Liver (tissue), 9 donors: ENCODE results near the gene IFIT3. TPM values are rescaled to one million over a fixed set of nuclear protein-coding genes. Genes with fewer than 3 reads are reported as not detected.

Experiments used
- DNase-seq: peaks from one replicate; pipeline ENCODE4 v3.0.0-alpha.2; 2017; ENCODE audit warnings: low spot score
- H3K27ac ChIP-seq, 2 donors: one replicate each; pipeline ENCODE4 v1.7.0; 2013; ENCODE audit warnings: inconsistent platforms in 2 of 2, low read length in 2 of 2, control low read depth in 1 of 2, low read depth in 1 of 2, mild to moderate bottlenecking in 1 of 2
- H3K27me3 ChIP-seq, 4 donors: one replicate each; pipeline versions ENCODE4 v1.6.1 to v1.7.0; 2013; ENCODE audit warnings: low read length in 3 of 4, inconsistent platforms in 1 of 4, mild to moderate bottlenecking in 1 of 4, moderate library complexity in 1 of 4; ENCODE audit not compliant: control insufficient read depth in 4 of 4, insufficient read depth in 4 of 4
- H3K36me3 ChIP-seq, 4 donors: one replicate each; pipeline versions ENCODE4 v1.6.1 to v1.7.0; 2013; ENCODE audit warnings: low read length in 3 of 4, mild to moderate bottlenecking in 3 of 4, low read depth in 1 of 4, moderate library complexity in 1 of 4; ENCODE audit not compliant: control insufficient read depth in 4 of 4, insufficient read depth in 3 of 4
- H3K4me1 ChIP-seq, 4 donors: one replicate each; pipeline versions ENCODE4 v1.6.1 to v1.7.0; 2013; ENCODE audit warnings: low read length in 3 of 4, mild to moderate bottlenecking in 3 of 4, moderate library complexity in 1 of 4; ENCODE audit not compliant: control insufficient read depth in 4 of 4, insufficient read depth in 4 of 4
- H3K4me3 ChIP-seq, 3 donors: one replicate each; pipeline versions ENCODE4 v1.6.1 to v1.7.0; 2013; ENCODE audit warnings: low read length in 3 of 3, control low read depth in 1 of 3, low read depth in 1 of 3, mild to moderate bottlenecking in 1 of 3
- H3K9ac ChIP-seq, 2 donors: one replicate each; pipeline ENCODE4 v1.7.0; 2013; ENCODE audit warnings: low read length in 2 of 2, mild to moderate bottlenecking in 2 of 2, moderate library complexity in 2 of 2, control low read depth in 1 of 2, low read depth in 1 of 2
- H3K9me3 ChIP-seq, 4 donors: one replicate each; pipeline versions ENCODE4 v1.6.1 to v1.7.0; 2013; ENCODE audit warnings: low read length in 3 of 4; ENCODE audit not compliant: control insufficient read depth in 4 of 4
- EGR1 ChIP-seq, 2 donors: IDR thresholded peaks; 2 replicates each; pipeline ENCODE4 v1.6.1; 2016 to 2018; ENCODE audit warnings: antibody characterized with exemption in 2 of 2, low read depth in 2 of 2
- FOXA1 ChIP-seq: IDR thresholded peaks from 2 replicates; pipeline ENCODE4 v1.6.1; 2016; ENCODE audit warnings: antibody characterized with exemption
- FOXA2 ChIP-seq: IDR thresholded peaks from 2 replicates; pipeline ENCODE4 v1.6.1; 2016; ENCODE audit warnings: antibody characterized with exemption
- HNF4G ChIP-seq: IDR thresholded peaks from 2 replicates; pipeline ENCODE4 v1.6.1; 2016; ENCODE audit warnings: antibody characterized with exemption
- JUND ChIP-seq, 2 donors: IDR thresholded peaks; 2 replicates each; pipeline ENCODE4 v1.6.1; 2016; ENCODE audit warnings: antibody characterized with exemption in 2 of 2
- RXRA ChIP-seq, 2 donors: IDR thresholded peaks; 2 replicates each; pipeline ENCODE4 v1.6.1; 2017 to 2018; ENCODE audit warnings: antibody characterized with exemption in 2 of 2, mild to moderate bottlenecking in 1 of 2
- SP1 ChIP-seq: IDR thresholded peaks from 2 replicates; pipeline ENCODE4 v1.6.1; 2018; ENCODE audit warnings: antibody characterized with exemption, mild to moderate bottlenecking
- YY1 ChIP-seq: IDR thresholded peaks from 2 replicates; pipeline ENCODE4 v1.6.1; 2016; ENCODE audit warnings: antibody characterized with exemption, mild to moderate bottlenecking
- ZBTB33 ChIP-seq: IDR thresholded peaks from 2 replicates; pipeline ENCODE4 v1.6.1; 2016; ENCODE audit warnings: antibody characterized with exemption
- WGBS: extraction: QIAGEN DNeasy Blood & Tissue Kit; methylation state at CpG from one replicate; pipeline ENCODE4 v1.1.7; 2013; 5-methylcytosine and 5-hydroxymethylcytosine counted together
- polyA plus RNA-seq, 2 donors: library from polyadenylated mRNA; stranded (reverse) in 1 of 2; unstranded in 1 of 2; fragments of 200-250 nt in 1 of 2; fragments of >200 nt in 1 of 2; fragmentation: Nextera tagmentation in 1 of 2; extraction: Ambion mirVana in 1 of 2; gene quantifications; one replicate each; pipeline versions ENCODE4 v1.2.1 to v1.2.3, GENCODE V29; 2013 to 2015
- total RNA-seq, 2 donors: library from RNA; depleted of rRNA; stranded (reverse); fragments of >200 nt; gene quantifications; one replicate each; pipeline ENCODE4 v1.2.3, GENCODE V29; 2014
- TF ChIP-seq, protein P1 (sequence below): IDR thresholded peaks from 2 replicates; pipeline ENCODE4 v1.6.1; 2016; ENCODE audit warnings: antibody characterized with exemption, mild to moderate bottlenecking
- TF ChIP-seq, protein P2 (sequence below): fragments of 150-350 bp; IDR thresholded peaks from 2 replicates; pipeline ENCODE4 v1.5.1; 2017; ENCODE audit warnings: improper control_type of control experiment, low read depth, low read length; ENCODE audit not compliant: missing input control
- TF ChIP-seq, protein P3 (sequence below): IDR thresholded peaks from 2 replicates; pipeline ENCODE4 v1.6.1; 2016; ENCODE audit warnings: antibody characterized with exemption
- donor health status: healthy.
- donor health status: healthy.
- donor health status: healthy.
- donor health status: healthy.
- donor health status: healthy.

IFIT3 gene
- total and polyA plus RNA-seq, 4 donors: 9.2 to 11.2 (median 10.4) TPM

GRCh38 chr10:89299031-89299430, 28.8 kb upstream of the IFIT3 start:
- DNase-seq: no peak
- H3K4me3 ChIP-seq: no peak overlapping the region
- WGBS: 83% methylated on average over 4 of the region's 4 CpGs
- TF ChIP-seq ZBTB33: no peak
- no peaks in the 10 kb centered on the region for H3K9me3 ChIP-seq
- H3K27ac ChIP-seq: no peak overlapping the region
- no peaks in the 10 kb centered on the region for H3K36me3 ChIP-seq
- no peaks in the 10 kb centered on the region for H3K27me3 ChIP-seq
- peaks cover 4 to 35% (median 28%) of the 10 kb centered on the region in 4 donors for H3K4me1 ChIP-seq
- H3K9ac ChIP-seq: no peak overlapping the region

DNA sequence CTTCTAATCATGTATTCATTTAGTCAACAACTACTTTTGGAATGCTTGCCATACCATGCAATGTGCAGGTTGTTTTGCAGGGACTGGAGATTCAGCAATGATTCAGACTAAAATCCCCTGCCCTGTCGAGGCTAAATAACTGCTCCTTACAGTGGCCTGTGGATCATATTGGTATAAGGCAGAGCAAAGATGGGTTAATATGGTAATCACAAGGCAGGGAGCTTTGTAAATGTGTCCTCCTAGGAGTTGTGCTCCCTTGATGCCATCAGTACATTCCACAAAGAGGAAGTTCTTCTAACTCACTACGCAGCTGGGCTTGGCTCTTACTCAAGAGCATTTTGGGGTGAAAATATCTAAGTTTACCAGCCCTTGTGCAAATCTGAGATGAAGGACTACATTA, 26.6 kb upstream of the IFIT3 start:
- H3K4me1 ChIP-seq: peaks cover 2 to 29% (median 26%) of the 10 kb centered on the region in 4 donors
- H3K4me3 ChIP-seq: peak overlapping the region; percentile 53 to 82 (median 78)
- H3K27ac ChIP-seq: peak overlapping the region; percentile 69 to 92
- no peak for DNase-seq
- 4% methylated on average over 2 of the region's 2 CpGs for WGBS
- peak overlapping the region; percentile 58 to 99 for H3K9ac ChIP-seq
- no peaks in the 10 kb centered on the region for H3K9me3 ChIP-seq
- H3K27me3 ChIP-seq: no peaks in the 10 kb centered on the region
- TF ChIP-seq ZBTB33 (no peak), SP1 (no peak), EGR1 (IDR thresholded peaks at IDR 0.05; ENCODE audit: low read depth in 2 of 2) (no peak), FOXA2 (no peak), YY1 (no peak)
- TF ChIP-seq, protein P1, sequence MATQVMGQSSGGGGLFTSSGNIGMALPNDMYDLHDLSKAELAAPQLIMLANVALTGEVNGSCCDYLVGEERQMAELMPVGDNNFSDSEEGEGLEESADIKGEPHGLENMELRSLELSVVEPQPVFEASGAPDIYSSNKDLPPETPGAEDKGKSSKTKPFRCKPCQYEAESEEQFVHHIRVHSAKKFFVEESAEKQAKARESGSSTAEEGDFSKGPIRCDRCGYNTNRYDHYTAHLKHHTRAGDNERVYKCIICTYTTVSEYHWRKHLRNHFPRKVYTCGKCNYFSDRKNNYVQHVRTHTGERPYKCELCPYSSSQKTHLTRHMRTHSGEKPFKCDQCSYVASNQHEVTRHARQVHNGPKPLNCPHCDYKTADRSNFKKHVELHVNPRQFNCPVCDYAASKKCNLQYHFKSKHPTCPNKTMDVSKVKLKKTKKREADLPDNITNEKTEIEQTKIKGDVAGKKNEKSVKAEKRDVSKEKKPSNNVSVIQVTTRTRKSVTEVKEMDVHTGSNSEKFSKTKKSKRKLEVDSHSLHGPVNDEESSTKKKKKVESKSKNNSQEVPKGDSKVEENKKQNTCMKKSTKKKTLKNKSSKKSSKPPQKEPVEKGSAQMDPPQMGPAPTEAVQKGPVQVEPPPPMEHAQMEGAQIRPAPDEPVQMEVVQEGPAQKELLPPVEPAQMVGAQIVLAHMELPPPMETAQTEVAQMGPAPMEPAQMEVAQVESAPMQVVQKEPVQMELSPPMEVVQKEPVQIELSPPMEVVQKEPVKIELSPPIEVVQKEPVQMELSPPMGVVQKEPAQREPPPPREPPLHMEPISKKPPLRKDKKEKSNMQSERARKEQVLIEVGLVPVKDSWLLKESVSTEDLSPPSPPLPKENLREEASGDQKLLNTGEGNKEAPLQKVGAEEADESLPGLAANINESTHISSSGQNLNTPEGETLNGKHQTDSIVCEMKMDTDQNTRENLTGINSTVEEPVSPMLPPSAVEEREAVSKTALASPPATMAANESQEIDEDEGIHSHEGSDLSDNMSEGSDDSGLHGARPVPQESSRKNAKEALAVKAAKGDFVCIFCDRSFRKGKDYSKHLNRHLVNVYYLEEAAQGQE: no peak
- peaks cover 3 to 5% (median 3%) of the 10 kb centered on the region in 4 donors for H3K36me3 ChIP-seq

- peak; percentile 43 for DNase-seq
- Histone ChIP-seq H3K9ac (peak within 1 kb of the TSS; percentile 58 to 99), H3K36me3 (peaks cover 5 to 11% (median 8%) of the 10 kb centered on the region in 4 donors), H3K27me3 (no peaks in the 10 kb centered on the region), H3K9me3 (no peaks in the 10 kb centered on the region), H3K4me1 (peaks cover 1 to 26% (median 25%) of the 10 kb centered on the region in 4 donors), H3K4me3 (peak within 1 kb of the TSS; percentile 53 to 82 (median 78)), H3K27ac (peak within 1 kb of the TSS; percentile 69 to 92)
- under 1% methylated on average over 10 of the region's 10 CpGs for WGBS
- TF ChIP-seq HNF4G (no peak), FOXA1 (no peak), JUND (IDR thresholded peaks at IDR 0.05) (peak in 1 of 2 donors; percentile 52), ZBTB33 (no peak), SP1 (peak; percentile 5), EGR1 (IDR thresholded peaks at IDR 0.05; ENCODE audit: low read depth in 2 of 2) (no peak), FOXA2 (no peak), YY1 (peak; percentile 70), RXRA (IDR thresholded peaks at IDR 0.05) (peak in 1 of 2 donors; percentile 13)
- TF ChIP-seq, protein P2, sequence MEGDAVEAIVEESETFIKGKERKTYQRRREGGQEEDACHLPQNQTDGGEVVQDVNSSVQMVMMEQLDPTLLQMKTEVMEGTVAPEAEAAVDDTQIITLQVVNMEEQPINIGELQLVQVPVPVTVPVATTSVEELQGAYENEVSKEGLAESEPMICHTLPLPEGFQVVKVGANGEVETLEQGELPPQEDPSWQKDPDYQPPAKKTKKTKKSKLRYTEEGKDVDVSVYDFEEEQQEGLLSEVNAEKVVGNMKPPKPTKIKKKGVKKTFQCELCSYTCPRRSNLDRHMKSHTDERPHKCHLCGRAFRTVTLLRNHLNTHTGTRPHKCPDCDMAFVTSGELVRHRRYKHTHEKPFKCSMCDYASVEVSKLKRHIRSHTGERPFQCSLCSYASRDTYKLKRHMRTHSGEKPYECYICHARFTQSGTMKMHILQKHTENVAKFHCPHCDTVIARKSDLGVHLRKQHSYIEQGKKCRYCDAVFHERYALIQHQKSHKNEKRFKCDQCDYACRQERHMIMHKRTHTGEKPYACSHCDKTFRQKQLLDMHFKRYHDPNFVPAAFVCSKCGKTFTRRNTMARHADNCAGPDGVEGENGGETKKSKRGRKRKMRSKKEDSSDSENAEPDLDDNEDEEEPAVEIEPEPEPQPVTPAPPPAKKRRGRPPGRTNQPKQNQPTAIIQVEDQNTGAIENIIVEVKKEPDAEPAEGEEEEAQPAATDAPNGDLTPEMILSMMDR: no peak
- TF ChIP-seq, protein P3, sequence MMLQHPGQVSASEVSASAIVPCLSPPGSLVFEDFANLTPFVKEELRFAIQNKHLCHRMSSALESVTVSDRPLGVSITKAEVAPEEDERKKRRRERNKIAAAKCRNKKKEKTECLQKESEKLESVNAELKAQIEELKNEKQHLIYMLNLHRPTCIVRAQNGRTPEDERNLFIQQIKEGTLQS: no peak
Observed at GRCh38 chr10:89301721-89302445, 25.9 kb upstream of the IFIT3 start, which contains the start of gene IFIT2. Gene IFIT2, plus strand, starts transcription at chr10:89302046. Its CDS starts 78 bp downstream, at chr10:89302124.
